Endothelial cell of umbilical vein (primary cell): ENCODE measurements around the gene KRT76. TPM values are rescaled to one million over a fixed set of nuclear protein-coding genes. Genes with fewer than 3 reads are reported as not detected.

Source experiments
- BruUV-seq: library from RNA; stranded (reverse); fragments of 400-500 nt; replicated peaks from 2 replicates; lab custom pipeline; 2021; lab: Mats Ljungman, UMichigan
- CTCF ChIA-PET: fragments of 300-600, 350-600 bp; sonication (Branson Sonifier 250); formaldehyde crosslinking; loops from one replicate; lab custom pipeline; 2021; ENCODE audit warnings: antibody characterized with exemption, inconsistent platforms; lab: Charles Lee
- POLR2A ChIA-PET: fragments of 300-600, 350-600 bp; sonication (Branson Sonifier 250); formaldehyde crosslinking; loops from one replicate; lab custom pipeline; 2021; ENCODE audit warnings: antibody characterized with exemption, inconsistent platforms; lab: Charles Lee
- DNase-seq: peaks from one replicate; pipeline ENCODE4 v3.0.0-alpha.2; 2011; ENCODE audit warnings: low read depth, low spot score
- FAIRE-seq: peaks from 2 replicates; lab custom pipeline; 2011; peaks lifted over from hg19 to GRCh38; lab: Jason Lieb, UNC
- H2AFZ ChIP-seq: 2 replicates; pipeline ENCODE4 v1.6.0; 2012; ENCODE audit warnings: low read depth, low read length, control low read depth, inconsistent platforms
- H3K27ac ChIP-seq: 2 replicates; pipeline ENCODE4 v1.5.1; 2011; ENCODE audit warnings: low read depth, mild to moderate bottlenecking, control low read depth, low read length, moderate library complexity; ENCODE audit not compliant: insufficient read depth
- H3K27me3 ChIP-seq, 2 experiments: 2 replicates each; pipeline versions ENCODE4 v1.6.0 to v1.6.1; 2011; ENCODE audit warnings: low read length in 2 of 2, mixed read lengths in 1 of 2; ENCODE audit not compliant: control insufficient read depth in 2 of 2, insufficient read depth in 2 of 2
- H3K36me3 ChIP-seq, 2 experiments: 2 replicates in 1 of 2; 3 replicates in 1 of 2; pipeline ENCODE4 v1.5.1; 2011; ENCODE audit warnings: low read length in 2 of 2, mild to moderate bottlenecking in 1 of 2, moderate library complexity in 1 of 2; ENCODE audit not compliant: control insufficient read depth in 2 of 2, insufficient read depth in 2 of 2; ENCODE audit errors: extremely low read depth in 1 of 2
- H3K4me1 ChIP-seq: 3 replicates; pipeline ENCODE4 v1.5.1; 2011; ENCODE audit warnings: mild to moderate bottlenecking, low read length; ENCODE audit not compliant: control insufficient read depth, insufficient read depth; ENCODE audit errors: extremely low read depth
- H3K4me2 ChIP-seq: 2 replicates; pipeline ENCODE4 v1.6.1; 2011; ENCODE audit warnings: low read length, control low read depth, mixed read lengths; ENCODE audit not compliant: insufficient read depth
- H3K4me3 ChIP-seq, 3 experiments: fragments of 200-600 bp in 1 of 3; sonication (generic), shearing (Covaris generic) in 1 of 3; replicated peaks in 1 of 3; 2 replicates each; pipeline ENCODE4 v1.5.1; 2011 to 2016; ENCODE audit warnings: control low read depth in 3 of 3, low read length in 3 of 3, mild to moderate bottlenecking in 2 of 3, inconsistent platforms in 1 of 3, low read depth in 1 of 3, moderate library complexity in 1 of 3; ENCODE audit not compliant: insufficient read depth in 1 of 3
- H3K79me2 ChIP-seq: 2 replicates; pipeline ENCODE4 v1.6.0; 2012; ENCODE audit warnings: low read length, inconsistent platforms; ENCODE audit not compliant: control insufficient read depth, insufficient read depth
- H3K9ac ChIP-seq: replicated peaks from 2 replicates; pipeline ENCODE3; 2011; ENCODE audit warnings: low read length, control low read depth; ENCODE audit not compliant: insufficient read depth; ENCODE audit errors: extremely low read depth
- H3K9me1 ChIP-seq: replicated peaks from 3 replicates; pipeline ENCODE4 v1.6.0; 2011; ENCODE audit warnings: mild to moderate bottlenecking, low read length; ENCODE audit not compliant: control insufficient read depth, insufficient read depth; ENCODE audit errors: extremely low read depth
- H3K9me3 ChIP-seq: replicated peaks from 2 replicates; pipeline ENCODE4 v1.5.1; 2012; ENCODE audit warnings: low read length, inconsistent platforms; ENCODE audit not compliant: control insufficient read depth, insufficient read depth
- H4K20me1 ChIP-seq: replicated peaks from 2 replicates; pipeline ENCODE3; 2011; ENCODE audit warnings: mild to moderate bottlenecking, low read length; ENCODE audit not compliant: control insufficient read depth, insufficient read depth; ENCODE audit errors: extremely low read depth
- FOS ChIP-seq: IDR thresholded peaks from 2 replicates; pipeline ENCODE4 v1.6.1; 2011; ENCODE audit warnings: mild to moderate bottlenecking, low read length, moderate library complexity, borderline replicate concordance; ENCODE audit not compliant: insufficient read depth
- JUN ChIP-seq: IDR thresholded peaks from 2 replicates; pipeline ENCODE4 v1.6.1; 2011; ENCODE audit warnings: borderline replicate concordance, low read depth; ENCODE audit not compliant: insufficient read length, insufficient read depth
- MYC ChIP-seq: IDR thresholded peaks from one replicate; pipeline ENCODE4 v1.6.1; 2011; ENCODE audit warnings: mild to moderate bottlenecking, low read depth, low read length
- POLR2A ChIP-seq: IDR thresholded peaks from 2 replicates; pipeline ENCODE4 v1.6.1; 2012; ENCODE audit warnings: low read depth, mild to moderate bottlenecking, control low read depth, low read length
- dilution Hi-C: fragments of 300-500 bp; cut with MboI; formaldehyde crosslinking; loops from one replicate; pipeline ENCODE4 v1.15.0; 2019; ENCODE audit warnings: low sequenced_read_pairs; ENCODE audit not compliant: extremely low pct_ligation_motif_present
- intact Hi-C: fragments of 100-400 bp; cut with micrococcal nuclease; formaldehyde crosslinking; loops from one replicate; pipeline ENCODE4 v1.10.0; 2022
- polyA plus RNA-seq, 4 experiments: library from polyadenylated mRNA; depleted of rRNA in 3 of 4; stranded (reverse) in 3 of 4; unstranded in 1 of 4; fragments of >200 nt; gene quantifications; 2 replicates each; pipeline versions ENCODE4 v1.2.1 to v1.2.3, GENCODE V29; 2011 to 2012; ENCODE audit warnings: missing spikeins in 1 of 4
- total RNA-seq: library from RNA; stranded (reverse); gene quantifications from 2 replicates; pipeline ENCODE4 v1.2.3, GENCODE V29; 2021
- TF ChIP-seq, protein P1 (sequence below): IDR thresholded peaks from 2 replicates; pipeline ENCODE4 v1.6.1; 2011; ENCODE audit not compliant: insufficient read depth, insufficient read length
- TF ChIP-seq, protein P2 (sequence below), 2 donors: IDR thresholded peaks; 1 replicate in 1 of 2; 2 replicates in 1 of 2; pipeline ENCODE4 v1.5.1; 2011; ENCODE audit warnings: low read length in 2 of 2, mild to moderate bottlenecking in 2 of 2, moderate library complexity in 2 of 2, control low read depth in 1 of 2, inconsistent platforms in 1 of 2, low read depth in 1 of 2; ENCODE audit not compliant: insufficient read depth in 1 of 2; ENCODE audit errors: extremely low read depth in 1 of 2

Gene KRT76
- total and polyA plus RNA-seq, 2 donors (not counting 3 experiments of a cell fraction or from before 2014, with no cell fraction given), result not detected

DNA sequence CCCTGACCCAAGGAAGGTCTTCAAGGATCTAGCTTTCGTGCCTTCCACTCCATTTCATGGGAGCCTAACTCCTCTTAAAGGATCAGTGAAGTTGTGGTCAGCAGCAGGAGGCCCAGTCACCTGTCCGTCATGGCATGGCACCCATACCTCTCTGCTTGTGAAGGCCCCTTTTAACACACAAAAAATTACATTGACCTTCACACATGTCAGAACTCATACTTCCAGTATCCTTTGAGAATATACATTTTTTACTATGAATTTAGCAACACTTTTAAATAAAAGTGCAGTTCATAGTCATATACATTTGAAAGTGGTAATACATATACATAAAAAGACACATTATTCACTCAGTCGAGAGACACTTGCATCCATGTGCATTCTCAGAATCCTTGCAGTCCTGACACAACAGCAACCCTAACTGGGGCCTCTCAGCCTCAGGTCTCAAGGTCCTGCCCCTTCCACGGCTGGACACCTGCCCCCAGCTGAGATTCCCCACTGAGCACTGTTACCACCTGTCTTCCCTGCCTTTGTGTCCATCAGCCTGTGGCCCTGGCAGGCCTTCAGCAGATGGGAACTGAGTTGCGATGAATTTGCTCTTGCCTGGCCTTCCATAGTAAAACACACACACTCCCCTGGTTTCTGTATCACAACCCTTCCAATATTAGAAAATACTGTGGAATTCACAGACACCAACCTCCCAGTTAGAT is 22.5 kb upstream of the KRT76 start:
- ChIA-PET CTCF (no interaction called here), POLR2A (no interaction called here)
- no peaks in the 10 kb centered on the region for H3K36me3 ChIP-seq
- no peaks in the 10 kb centered on the region for H3K9me1 ChIP-seq
- no TSS peak for BruUV-seq
- H3K79me2 ChIP-seq, result no peaks in the 10 kb centered on the region
- no peak overlapping the region for H3K4me3 ChIP-seq
- H3K9me3 ChIP-seq, result no peaks in the 10 kb centered on the region
- H3K4me2 ChIP-seq, result no peak overlapping the region
- H2AFZ ChIP-seq, result no peak overlapping the region
- dilution Hi-C loops, result no loop called here
- no peak for DNase-seq
- no peak overlapping the region for H3K9ac ChIP-seq
- peaks cover 0 to 8% of the 10 kb centered on the region in 2 experiments for H3K27me3 ChIP-seq
- no peak overlapping the region for H3K27ac ChIP-seq
- TF ChIP-seq, protein P1, sequence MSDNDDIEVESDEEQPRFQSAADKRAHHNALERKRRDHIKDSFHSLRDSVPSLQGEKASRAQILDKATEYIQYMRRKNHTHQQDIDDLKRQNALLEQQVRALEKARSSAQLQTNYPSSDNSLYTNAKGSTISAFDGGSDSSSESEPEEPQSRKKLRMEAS, result no peak
- no peak for TF ChIP-seq FOS
- TF ChIP-seq, protein P2, sequence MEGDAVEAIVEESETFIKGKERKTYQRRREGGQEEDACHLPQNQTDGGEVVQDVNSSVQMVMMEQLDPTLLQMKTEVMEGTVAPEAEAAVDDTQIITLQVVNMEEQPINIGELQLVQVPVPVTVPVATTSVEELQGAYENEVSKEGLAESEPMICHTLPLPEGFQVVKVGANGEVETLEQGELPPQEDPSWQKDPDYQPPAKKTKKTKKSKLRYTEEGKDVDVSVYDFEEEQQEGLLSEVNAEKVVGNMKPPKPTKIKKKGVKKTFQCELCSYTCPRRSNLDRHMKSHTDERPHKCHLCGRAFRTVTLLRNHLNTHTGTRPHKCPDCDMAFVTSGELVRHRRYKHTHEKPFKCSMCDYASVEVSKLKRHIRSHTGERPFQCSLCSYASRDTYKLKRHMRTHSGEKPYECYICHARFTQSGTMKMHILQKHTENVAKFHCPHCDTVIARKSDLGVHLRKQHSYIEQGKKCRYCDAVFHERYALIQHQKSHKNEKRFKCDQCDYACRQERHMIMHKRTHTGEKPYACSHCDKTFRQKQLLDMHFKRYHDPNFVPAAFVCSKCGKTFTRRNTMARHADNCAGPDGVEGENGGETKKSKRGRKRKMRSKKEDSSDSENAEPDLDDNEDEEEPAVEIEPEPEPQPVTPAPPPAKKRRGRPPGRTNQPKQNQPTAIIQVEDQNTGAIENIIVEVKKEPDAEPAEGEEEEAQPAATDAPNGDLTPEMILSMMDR (IDR thresholded peaks at IDR 0.05; ENCODE audit: extremely low read depth in 1 of 2, insufficient read depth in 1 of 2, low read depth in 1 of 2, low read length in 2 of 2), result no peak
- TF ChIP-seq POLR2A, result no peak
- no peak for TF ChIP-seq JUN
- TF ChIP-seq MYC, result no peak
- FAIRE-seq, result no peak
- no peaks in the 10 kb centered on the region for H3K4me1 ChIP-seq
- intact Hi-C loops, result no loop called here
- H4K20me1 ChIP-seq, result no peaks in the 10 kb centered on the region
